SH-SY5Y (cell line): ENCODE data around the gene RACK1.

Experiments
- GATA2 ChIP-seq: IDR thresholded peaks from 2 replicates; pipeline ENCODE4 v1.6.1; 2011; ENCODE audit warnings: mild to moderate bottlenecking, low read depth, low read length
- GATA3 ChIP-seq: IDR thresholded peaks from 2 replicates; pipeline ENCODE4 v1.6.1; 2011; ENCODE audit warnings: low read depth, mild to moderate bottlenecking, low read length, moderate library complexity

- TF ChIP-seq GATA2, result no peak
- TF ChIP-seq GATA3, result no peak
Observed at GRCh38 chr5:181237729-181238385, 5.8 kb downstream of the RACK1 start.
